CD14-positive monocyte (primary cell): ENCODE results near the gene ATXN1. TPM values are rescaled to one million over a fixed set of nuclear protein-coding genes. Genes with fewer than 3 reads are reported as not detected.

ENCODE experiments used
- DNase-seq, 3 donors: peaks; one replicate each; pipeline ENCODE4 v3.0.0-alpha.2; 2011 to 2022
- H2AFZ ChIP-seq: 2 replicates; pipeline ENCODE4 v1.6.0; 2012; ENCODE audit warnings: mild to moderate bottlenecking, low read depth, low read length, inconsistent platforms; ENCODE audit not compliant: insufficient read depth, poor library complexity, severe bottlenecking
- H3K27ac ChIP-seq, 2 donors: 1 replicate in 1 of 2; 2 replicates in 1 of 2; pipeline ENCODE4 v1.5.1; 2012 to 2013; ENCODE audit warnings: low read length in 2 of 2, control low read depth in 1 of 2, inconsistent platforms in 1 of 2, low read depth in 1 of 2, mild to moderate bottlenecking in 1 of 2
- H3K27me3 ChIP-seq, 2 donors: one replicate each; pipeline versions ENCODE4 v1.6.0 to v1.6.1; 2011 to 2013; ENCODE audit warnings: low read length in 2 of 2; ENCODE audit not compliant: control insufficient read depth in 2 of 2, insufficient read depth in 2 of 2
- H3K36me3 ChIP-seq, 2 donors: replicated peaks in 1 of 2; 1 replicate in 1 of 2; 2 replicates in 1 of 2; pipeline versions ENCODE4 v1.5.1 to v1.6.1; 2012 to 2013; ENCODE audit warnings: low read length in 2 of 2, control low read depth in 1 of 2, inconsistent platforms in 1 of 2, mild to moderate bottlenecking in 1 of 2; ENCODE audit not compliant: insufficient read depth in 2 of 2, control insufficient read depth in 1 of 2
- H3K4me1 ChIP-seq, 2 donors: 1 replicate in 1 of 2; 2 replicates in 1 of 2; pipeline versions ENCODE4 v1.5.1 to v1.6.1; 2012 to 2013; ENCODE audit warnings: low read length in 2 of 2, control low read depth in 1 of 2, inconsistent platforms in 1 of 2, mild to moderate bottlenecking in 1 of 2, moderate library complexity in 1 of 2; ENCODE audit not compliant: insufficient read depth in 2 of 2, control insufficient read depth in 1 of 2
- H3K4me2 ChIP-seq: replicated peaks from 2 replicates; pipeline ENCODE3; 2012; ENCODE audit warnings: low read length, moderate library complexity, mild to moderate bottlenecking; ENCODE audit not compliant: poor library complexity, severe bottlenecking; ENCODE audit errors: extremely low read depth
- H3K4me3 ChIP-seq, 3 experiments: fragments of 200-600 bp in 1 of 3; sonication (generic) in 1 of 3; replicated peaks in 1 of 3; 1 replicate in 2 of 3; 2 replicates in 1 of 3; pipeline ENCODE4 v1.5.1; 2011 to 2013; ENCODE audit warnings: low read length in 3 of 3, mild to moderate bottlenecking in 3 of 3, control low read depth in 2 of 3, low read depth in 2 of 3, inconsistent platforms in 1 of 3, moderate library complexity in 1 of 3
- H3K79me2 ChIP-seq: 2 replicates; pipeline ENCODE4 v1.6.0; 2012; ENCODE audit warnings: mild to moderate bottlenecking, control low read depth, inconsistent platforms, low read length, moderate library complexity; ENCODE audit not compliant: insufficient read depth
- H3K9ac ChIP-seq: 2 replicates; pipeline ENCODE4 v1.6.0; 2017; ENCODE audit warnings: low read length, mild to moderate bottlenecking; ENCODE audit not compliant: insufficient read depth, poor library complexity, severe bottlenecking
- H3K9me3 ChIP-seq, 2 donors: replicated peaks in 1 of 2; 1 replicate in 1 of 2; 2 replicates in 1 of 2; pipeline versions ENCODE4 v1.5.1 to v1.6.1; 2012 to 2013; ENCODE audit warnings: low read length in 2 of 2, control low read depth in 1 of 2; ENCODE audit not compliant: control insufficient read depth in 1 of 2, insufficient read depth in 1 of 2
- H4K20me1 ChIP-seq: 2 replicates; pipeline ENCODE4 v1.6.0; 2012; ENCODE audit warnings: mild to moderate bottlenecking, low read length, control low read depth, moderate library complexity; ENCODE audit not compliant: insufficient read depth
- H3K27ac Mint-ChIP-seq, 7 donors: one replicate each; pipeline ENCODE4 v1.8.0; 2020; ENCODE audit warnings: mild to moderate bottlenecking in 7 of 7, mixed read lengths in 7 of 7, moderate library complexity in 6 of 7, inconsistent platforms in 2 of 7
- H3K27me3 Mint-ChIP-seq, 3 donors: one replicate each; pipeline ENCODE4 v1.8.0; 2021 to 2022; ENCODE audit warnings: low read depth in 3 of 3, mild to moderate bottlenecking in 3 of 3, mixed read lengths in 3 of 3, moderate library complexity in 3 of 3, inconsistent platforms in 1 of 3
- H3K36me3 Mint-ChIP-seq, 2 donors: one replicate each; pipeline ENCODE4 v1.8.0; 2020; ENCODE audit warnings: mixed read lengths in 2 of 2, inconsistent platforms in 1 of 2, mild to moderate bottlenecking in 1 of 2
- H3K4me1 Mint-ChIP-seq: one replicate; pipeline ENCODE4 v1.8.0; 2020; ENCODE audit warnings: mild to moderate bottlenecking, mixed read lengths
- H3K4me3 Mint-ChIP-seq, 2 donors: one replicate each; pipeline ENCODE4 v1.8.0; 2020; ENCODE audit warnings: mild to moderate bottlenecking in 2 of 2, mixed read lengths in 2 of 2, moderate library complexity in 1 of 2
- H3K9me3 Mint-ChIP-seq, 7 donors: one replicate each; pipeline ENCODE4 v1.8.0; 2020 to 2022; ENCODE audit warnings: mixed read lengths in 7 of 7, mild to moderate bottlenecking in 6 of 7, moderate library complexity in 6 of 7, inconsistent platforms in 2 of 7
- WGBS: methylation state at CpG from one replicate; pipeline ENCODE4 v1.1.5; 2013; ENCODE audit warnings: missing lambda C conversion rate; ENCODE audit not compliant: insufficient coverage; 5-methylcytosine and 5-hydroxymethylcytosine counted together
- intact Hi-C, 2 donors: fragments of 100-400 bp; cut with micrococcal nuclease; formaldehyde crosslinking; loops; one replicate each; pipeline versions ENCODE4 v1.15.0 to v1.15.1; 2023
- polyA plus RNA-seq, 3 donors: library from polyadenylated mRNA; depleted of rRNA in 1 of 3; unstranded in 2 of 3; stranded (reverse) in 1 of 3; fragments of 300-500 nt in 2 of 3; fragments of >200 nt in 1 of 3; fragmentation: Illumina TruSeq in 2 of 3; gene quantifications; 1 replicate in 2 of 3; 2 replicates in 1 of 3; pipeline ENCODE4 v1.2.3, GENCODE V29; 2012 to 2021
- TF ChIP-seq, protein P1 (sequence below): fragments of 200-600 bp; IDR thresholded peaks from one replicate; pipeline ENCODE4 v1.8.0; 2022; ENCODE audit warnings: antibody characterized with exemption, mild to moderate bottlenecking

ATXN1 gene
- polyA plus RNA-seq, 3 donors, result 8.8 to 19.1 (median 10.9) TPM

DNA sequence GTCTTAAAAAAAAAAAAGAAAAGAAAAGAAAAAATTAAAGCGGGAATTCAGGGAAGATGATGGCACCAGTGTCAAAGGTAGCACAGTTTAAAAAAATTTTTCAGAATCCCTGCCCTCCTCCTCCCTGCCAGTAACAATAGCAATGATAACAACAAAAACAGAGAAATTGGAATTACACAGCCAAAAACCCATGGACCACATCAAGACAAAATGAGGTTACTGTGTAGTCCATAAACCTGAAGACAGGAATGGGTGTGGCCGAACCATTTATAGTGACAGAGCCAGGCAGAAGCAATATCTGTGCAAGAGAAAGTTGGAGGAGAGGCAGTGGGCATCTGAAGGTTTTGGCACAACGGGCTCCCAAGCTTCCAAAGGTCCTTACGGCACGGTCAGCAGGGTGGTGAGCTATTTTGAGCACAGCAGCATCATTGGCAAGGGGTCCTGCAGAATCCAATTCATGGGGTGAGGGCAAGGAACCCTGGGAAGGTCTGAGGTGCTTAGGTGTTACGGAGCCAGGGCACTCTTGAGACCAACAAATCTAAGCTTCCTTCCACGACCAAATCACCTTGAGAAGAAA lies 320.5 kb downstream of the ATXN1 start:
- no peaks in the 10 kb centered on the region for H3K27me3 ChIP-seq
- TF ChIP-seq, protein P1, sequence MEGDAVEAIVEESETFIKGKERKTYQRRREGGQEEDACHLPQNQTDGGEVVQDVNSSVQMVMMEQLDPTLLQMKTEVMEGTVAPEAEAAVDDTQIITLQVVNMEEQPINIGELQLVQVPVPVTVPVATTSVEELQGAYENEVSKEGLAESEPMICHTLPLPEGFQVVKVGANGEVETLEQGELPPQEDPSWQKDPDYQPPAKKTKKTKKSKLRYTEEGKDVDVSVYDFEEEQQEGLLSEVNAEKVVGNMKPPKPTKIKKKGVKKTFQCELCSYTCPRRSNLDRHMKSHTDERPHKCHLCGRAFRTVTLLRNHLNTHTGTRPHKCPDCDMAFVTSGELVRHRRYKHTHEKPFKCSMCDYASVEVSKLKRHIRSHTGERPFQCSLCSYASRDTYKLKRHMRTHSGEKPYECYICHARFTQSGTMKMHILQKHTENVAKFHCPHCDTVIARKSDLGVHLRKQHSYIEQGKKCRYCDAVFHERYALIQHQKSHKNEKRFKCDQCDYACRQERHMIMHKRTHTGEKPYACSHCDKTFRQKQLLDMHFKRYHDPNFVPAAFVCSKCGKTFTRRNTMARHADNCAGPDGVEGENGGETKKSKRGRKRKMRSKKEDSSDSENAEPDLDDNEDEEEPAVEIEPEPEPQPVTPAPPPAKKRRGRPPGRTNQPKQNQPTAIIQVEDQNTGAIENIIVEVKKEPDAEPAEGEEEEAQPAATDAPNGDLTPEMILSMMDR, result no peak
- Mint-ChIP-seq H3K27ac (peak overlapping the region in 1 of 7 donors; percentile 17), H3K4me1 (peaks cover 3% of the 10 kb centered on the region), H3K36me3 (peaks cover 18% of the 10 kb centered on the region in 2 donors), H3K27me3 (no peaks in the 10 kb centered on the region), H3K9me3 (no peaks in the 10 kb centered on the region), H3K4me3 (no peak overlapping the region)
- H3K9me3 ChIP-seq, result no peaks in the 10 kb centered on the region
- peaks cover 29% of the 10 kb centered on the region for H4K20me1 ChIP-seq
- WGBS, result 92% methylated on average over 2 of the region's 7 CpGs
- H3K9ac ChIP-seq, result no peak overlapping the region
- H3K4me2 ChIP-seq, result no peak overlapping the region
- no peak overlapping the region for H2AFZ ChIP-seq
- DNase-seq, result no peak
- H3K36me3 ChIP-seq, result no peaks in the 10 kb centered on the region
- intact Hi-C loops, result no loop called here
- no peaks in the 10 kb centered on the region for H3K4me1 ChIP-seq
- H3K4me3 ChIP-seq, result no peak overlapping the region
- no peak overlapping the region for H3K27ac ChIP-seq
- no peaks in the 10 kb centered on the region for H3K79me2 ChIP-seq

DNA sequence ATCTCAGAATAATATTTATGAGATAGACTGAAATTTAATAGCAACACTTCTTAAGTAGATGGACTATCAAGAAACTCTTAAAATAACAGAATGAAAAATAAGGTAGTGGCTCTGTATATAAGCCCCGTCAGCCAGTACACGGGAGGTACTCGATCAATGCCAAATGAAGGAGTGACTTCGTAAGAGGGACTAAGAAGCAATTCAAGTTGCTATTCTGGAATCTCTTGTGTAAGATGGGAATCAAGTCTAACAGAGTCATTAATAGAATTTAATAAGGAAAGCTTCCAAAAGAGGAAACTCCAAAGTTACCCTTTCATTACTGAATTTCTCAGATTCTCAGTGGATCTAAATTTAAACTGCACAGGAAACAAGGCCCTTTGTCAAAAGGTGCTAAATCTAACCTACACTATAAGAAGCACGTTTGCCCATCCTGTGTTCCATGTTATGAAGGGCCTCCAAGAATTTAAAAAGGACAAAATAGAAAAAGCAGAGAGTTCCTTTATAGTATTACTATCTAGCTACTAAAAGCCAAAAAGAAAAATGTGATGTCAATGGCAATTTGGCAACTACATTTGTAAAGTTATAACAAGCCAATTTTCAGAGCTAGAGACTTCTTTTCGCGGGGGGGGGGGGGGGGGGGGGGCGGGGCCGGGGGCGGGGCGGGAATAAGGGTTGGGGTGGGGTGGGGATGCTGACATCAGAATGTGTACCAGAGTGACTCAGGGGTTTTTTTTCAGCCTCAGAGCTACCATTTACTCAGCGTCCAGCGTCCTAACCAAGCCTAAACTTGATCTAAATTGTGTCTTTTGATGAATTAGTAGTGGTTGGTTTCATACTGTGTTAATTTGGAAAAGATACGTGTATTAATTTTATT lies 322.3 kb downstream of the ATXN1 start:
- Mint-ChIP-seq H3K27me3 (no peaks in the 10 kb centered on the region), H3K36me3 (peaks cover 25 to 26% of the 10 kb centered on the region in 2 donors), H3K4me1 (peaks cover 7% of the 10 kb centered on the region), H3K27ac (no peak overlapping the region), H3K9me3 (no peaks in the 10 kb centered on the region), H3K4me3 (no peak overlapping the region)
- Histone ChIP-seq H3K9me3 (no peaks in the 10 kb centered on the region), H4K20me1 (peaks cover 21% of the 10 kb centered on the region), H3K9ac (no peak overlapping the region), H3K27ac (no peak overlapping the region), H3K4me1 (no peaks in the 10 kb centered on the region), H3K36me3 (no peaks in the 10 kb centered on the region), H3K79me2 (no peaks in the 10 kb centered on the region), H3K4me3 (no peak overlapping the region), H3K4me2 (no peak overlapping the region), H2AFZ (no peak overlapping the region), H3K27me3 (no peaks in the 10 kb centered on the region)
- intact Hi-C loops, result no loop called here
- DNase-seq, result no peak
- no CpG with 5 or more reads among the region's 14 CpGs for WGBS
- TF ChIP-seq, protein P1, result no peak
